Eye (tissue), 1 donor: ENCODE measurements around the gene SSH3.

Experiments used
- DNase-seq: peaks from one replicate; pipeline ENCODE4 v3.0.0-alpha.2; 2015

SSH3 gene

DNA sequence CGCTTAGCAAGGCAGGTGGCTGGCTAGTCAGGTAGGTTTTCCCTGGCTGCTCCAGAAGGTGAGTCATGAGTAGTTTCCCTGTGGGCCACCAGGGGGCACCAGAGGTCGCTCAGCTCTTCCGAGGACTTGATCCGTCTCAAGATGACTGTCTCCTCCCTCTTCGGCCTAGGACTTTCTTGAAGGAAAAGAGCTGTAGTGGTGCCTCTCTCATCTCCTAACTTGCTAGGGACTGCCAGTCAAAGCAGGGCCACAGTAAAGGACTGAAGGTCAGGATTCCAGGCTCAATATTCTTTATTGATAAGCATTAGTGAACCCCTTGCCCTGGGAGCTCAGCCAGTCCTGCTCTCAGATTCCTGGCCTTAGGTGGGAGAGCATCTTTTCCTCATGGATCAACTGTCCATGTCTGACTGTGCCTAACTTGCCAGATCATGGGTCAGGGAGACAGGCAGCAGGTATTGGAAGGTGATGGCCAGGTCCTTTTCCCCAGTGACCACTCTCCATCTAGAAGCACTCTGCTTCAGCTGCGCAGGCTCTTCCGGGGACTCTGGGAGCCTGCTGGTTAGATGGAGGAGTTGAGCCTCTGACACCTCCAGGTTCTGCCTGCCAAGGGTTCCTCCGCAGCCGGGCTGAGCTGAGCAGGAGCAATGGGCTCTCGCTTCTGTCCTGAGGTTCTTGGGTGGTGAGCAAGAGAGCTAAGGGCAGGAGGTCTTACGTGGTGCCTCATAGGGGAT is 48.1 kb downstream of the SSH3 start:
- peak; percentile 88 for DNase-seq

GRCh38 chr11:67352546-67353316 is 49.4 kb downstream of the SSH3 start:
- no peak for DNase-seq

DNA sequence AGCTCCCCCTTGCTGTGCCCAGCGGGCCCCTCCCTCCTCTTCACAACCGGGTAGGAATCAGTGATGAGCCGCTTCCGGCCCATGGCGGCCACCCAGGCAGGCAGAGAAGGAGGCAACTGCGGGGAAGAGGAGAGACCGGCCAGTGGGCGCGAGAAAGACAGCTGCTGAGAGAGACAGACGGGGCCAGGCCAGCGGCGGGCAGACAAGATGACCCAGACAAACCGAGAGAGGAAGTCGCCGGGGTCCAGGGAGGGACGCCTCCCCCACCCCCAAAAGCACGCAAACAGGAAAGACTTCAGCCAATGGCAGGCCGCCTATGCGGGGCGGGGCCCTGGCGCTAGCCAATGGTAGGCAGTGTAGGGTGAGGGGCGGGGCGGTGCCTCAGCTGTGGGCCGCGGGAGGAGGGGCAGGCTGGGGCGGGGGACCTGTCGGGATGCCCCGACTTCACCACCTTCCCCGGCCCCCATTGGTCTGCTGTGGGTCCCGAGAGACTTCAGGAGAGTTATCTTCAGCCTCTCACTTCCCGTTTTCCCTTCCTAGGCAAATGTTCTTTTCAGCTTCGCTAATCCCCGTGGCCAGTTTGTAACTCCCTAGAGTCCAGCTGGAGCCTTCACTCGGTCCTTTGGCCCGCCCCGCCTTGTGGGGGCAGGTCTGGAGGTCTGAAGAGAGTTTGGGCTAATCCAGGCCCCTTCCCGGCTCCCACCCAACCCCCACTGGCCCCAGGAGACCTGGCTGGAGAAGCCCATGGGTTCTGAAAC is 50.2 kb downstream of the SSH3 start, which contains the start of gene POLD4:
TSS of gene POLD4 (minus strand) at position 230 of the 758 bp plus-strand sequence. CDS start at position 83, 147 bp downstream.
- DNase-seq = peak; percentile 97

DNA sequence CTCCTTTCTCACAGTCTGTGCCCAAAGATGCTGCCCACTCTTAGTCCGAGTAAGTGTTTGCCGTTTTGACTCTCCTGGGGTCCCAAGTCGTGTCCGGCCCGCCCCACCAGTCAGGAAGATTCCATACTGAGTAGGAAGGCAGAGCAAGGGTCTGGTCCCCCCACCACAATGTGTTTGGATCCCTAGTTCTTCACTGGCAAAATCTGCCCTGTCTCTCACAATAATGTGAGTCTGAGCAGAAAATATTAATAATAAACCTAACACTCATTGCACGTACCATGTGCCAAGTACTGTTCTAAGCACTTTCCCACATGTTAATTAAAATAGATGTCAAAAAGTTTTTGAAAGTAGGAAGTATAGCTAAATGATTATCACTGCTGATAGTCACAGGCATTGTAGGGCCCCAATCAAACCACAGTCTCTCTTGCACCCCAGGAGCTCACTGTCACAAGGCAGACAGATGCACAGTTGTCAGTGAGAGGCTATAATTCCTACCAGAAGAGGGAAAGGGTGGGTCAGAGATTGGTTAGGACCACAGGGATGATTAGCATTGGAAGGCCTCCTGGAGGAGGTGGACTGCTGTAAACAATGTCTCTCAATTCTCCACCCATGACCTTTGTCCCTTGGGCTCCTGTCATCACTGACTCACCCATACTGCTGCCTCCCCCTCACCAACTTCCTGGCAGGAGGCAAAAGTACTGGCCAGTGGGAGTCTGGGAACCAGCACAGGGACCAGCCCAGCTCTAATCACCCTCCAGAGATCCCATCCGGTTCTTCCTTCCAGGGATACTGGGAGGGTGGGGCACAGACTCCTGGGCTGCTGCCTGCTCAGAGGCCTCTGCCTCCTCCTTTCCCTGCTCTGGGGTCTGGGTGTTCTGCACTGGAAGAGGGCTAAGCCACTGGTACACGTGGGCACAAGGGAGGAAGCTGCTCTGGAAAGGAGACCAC is 51.0 kb downstream of the SSH3 start:
- DNase-seq = no peak

DNA sequence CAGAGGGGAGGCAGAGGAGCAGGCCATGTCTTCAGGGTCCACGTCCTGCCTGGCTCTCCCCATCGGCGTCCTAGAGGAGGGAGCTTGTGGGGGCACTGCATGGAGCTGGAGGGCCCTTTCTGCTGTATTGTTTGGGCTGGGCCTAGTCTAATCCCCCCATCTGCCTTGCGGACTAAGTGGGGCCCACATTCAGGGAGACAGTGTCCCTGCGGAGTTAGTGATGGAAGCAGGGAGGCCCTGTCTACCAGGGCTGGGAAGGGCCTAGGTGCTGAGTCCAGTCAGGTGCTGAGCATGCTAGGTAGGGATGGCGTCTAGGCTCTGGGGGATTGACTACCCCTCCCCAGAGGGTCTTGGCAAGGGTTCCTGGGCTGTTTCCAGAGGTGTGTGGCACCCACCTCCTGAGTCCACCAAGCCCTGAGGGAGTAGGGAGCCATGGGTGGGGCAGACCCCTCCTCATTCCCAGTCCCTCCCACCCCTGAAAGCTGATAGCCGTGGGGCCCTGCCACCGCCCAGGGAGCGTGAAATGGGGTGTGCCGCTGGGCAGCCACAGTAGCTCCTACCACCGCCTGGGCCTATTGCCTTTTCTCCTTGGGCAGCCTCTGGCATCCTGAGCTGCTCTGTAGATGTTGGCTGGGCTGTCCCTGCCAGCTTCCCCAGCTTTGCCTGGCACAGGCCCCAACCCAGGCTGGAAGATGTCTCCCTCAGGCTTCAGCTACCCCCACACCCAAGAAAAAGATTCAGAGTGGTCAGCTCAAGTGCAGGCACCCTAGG is 51.9 kb downstream of the SSH3 start:
- DNase-seq = no peak

DNA sequence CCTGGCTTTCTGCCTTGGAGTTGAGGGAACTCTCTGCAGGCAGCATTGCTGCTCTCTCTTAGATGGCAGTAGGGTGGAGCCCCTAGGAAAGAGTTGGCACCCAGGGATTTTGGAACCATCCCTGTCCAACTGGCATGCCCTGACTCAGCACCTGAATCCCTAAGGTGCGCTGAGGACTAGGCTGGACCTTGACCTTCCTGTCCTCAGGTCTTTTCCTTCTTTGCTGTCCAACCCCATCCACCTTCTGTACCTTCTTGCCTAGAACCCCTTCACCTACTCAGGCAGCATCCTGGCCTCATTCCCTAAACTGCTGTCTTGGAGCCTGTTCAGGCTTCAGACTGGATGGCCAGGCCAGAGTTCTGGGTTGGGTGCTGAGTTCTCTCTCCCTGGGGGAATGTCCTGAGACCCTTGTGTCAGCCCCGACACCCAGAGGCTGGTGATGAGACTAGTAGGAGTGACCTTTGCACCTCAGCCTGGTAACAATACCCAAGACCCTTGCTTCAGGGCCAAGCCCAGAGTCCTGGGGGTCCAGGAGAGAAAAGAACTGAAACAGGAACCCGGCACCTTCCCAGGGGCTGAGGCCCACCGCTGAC is 52.6 kb downstream of the SSH3 start:
- no peak for DNase-seq

DNA sequence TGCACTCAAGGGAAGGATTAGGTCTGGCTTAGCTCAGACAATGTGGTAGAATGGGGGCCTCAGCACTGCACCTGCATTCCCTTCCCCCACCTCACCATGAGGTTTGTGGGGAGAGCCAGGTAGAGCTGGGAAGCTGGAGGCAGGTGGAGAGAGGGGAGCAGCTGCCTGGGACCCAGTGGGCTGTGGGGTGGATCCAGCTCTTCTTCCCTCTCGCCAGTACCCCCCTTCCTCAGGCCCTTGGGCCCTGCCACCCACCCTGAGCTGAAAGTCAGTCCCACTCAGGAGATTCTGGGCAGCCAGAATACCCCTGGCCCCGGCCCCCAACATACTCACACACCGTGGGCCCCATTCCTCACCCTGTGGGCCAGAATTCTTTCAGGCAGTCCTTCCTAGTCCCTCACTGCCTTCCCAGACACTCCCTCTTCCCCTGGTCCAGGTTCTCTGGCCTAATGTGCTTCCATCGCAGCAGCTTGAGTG is 53.1 kb downstream of the SSH3 start:
- DNase-seq = no peak

GRCh38 chr11:67356864-67357561 is 53.7 kb downstream of the SSH3 start:
- DNase-seq = peak; percentile 92

- DNase-seq = no peak
These were observed 54.7 kb downstream of the SSH3 start for GRCh38 chr11:67357831-67358670.
